HG03108 (cell line): ENCODE results near the gene MSRB3.

Source experiments
- ATAC-seq: cut with Tn5 transposase; IDR thresholded peaks from one replicate; pipeline ENCODE4 v1.9.1; 2021; ENCODE audit warnings: moderate library complexity; ENCODE audit not compliant: unreplicated experiment

MSRB3 gene

DNA sequence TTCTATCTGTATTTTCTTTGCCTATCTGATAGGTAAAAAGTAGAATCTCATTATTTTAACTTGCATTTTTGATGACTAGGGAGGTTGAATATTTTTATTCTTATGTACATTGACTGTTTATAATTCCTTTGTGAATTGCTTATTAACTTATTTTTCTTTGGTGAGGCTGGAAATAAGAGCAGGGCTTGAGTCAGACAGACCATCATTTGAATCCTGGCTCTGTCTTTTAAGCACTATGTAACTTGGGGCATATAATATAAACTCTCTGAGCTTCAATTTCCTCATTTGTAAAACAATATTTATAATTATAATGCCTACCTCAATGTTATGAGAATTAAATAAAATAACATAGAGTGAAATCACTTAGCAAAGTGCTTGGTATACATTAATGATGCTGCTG lies 108.9 kb downstream of the MSRB3 start:
- ATAC-seq: no peak

DNA sequence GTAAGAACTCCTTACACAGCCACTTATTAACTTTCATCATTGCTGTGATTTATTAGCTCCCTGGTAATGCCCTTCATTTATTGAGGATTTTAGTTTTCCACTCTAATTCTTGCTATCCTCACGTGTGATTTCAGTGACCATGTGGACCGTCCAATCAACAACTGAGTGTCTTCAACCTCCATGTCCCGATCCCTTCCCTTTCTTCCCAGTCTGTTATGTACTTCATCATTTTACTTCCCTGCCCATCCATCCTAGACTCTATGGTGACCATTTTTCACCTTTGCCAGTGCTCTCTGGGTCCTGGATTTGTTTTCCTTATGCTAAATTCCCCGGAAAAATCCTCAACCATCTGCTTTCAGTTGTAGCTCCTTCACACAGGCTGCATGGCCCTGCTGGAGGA lies 111.0 kb downstream of the MSRB3 start:
- ATAC-seq: no peak

DNA sequence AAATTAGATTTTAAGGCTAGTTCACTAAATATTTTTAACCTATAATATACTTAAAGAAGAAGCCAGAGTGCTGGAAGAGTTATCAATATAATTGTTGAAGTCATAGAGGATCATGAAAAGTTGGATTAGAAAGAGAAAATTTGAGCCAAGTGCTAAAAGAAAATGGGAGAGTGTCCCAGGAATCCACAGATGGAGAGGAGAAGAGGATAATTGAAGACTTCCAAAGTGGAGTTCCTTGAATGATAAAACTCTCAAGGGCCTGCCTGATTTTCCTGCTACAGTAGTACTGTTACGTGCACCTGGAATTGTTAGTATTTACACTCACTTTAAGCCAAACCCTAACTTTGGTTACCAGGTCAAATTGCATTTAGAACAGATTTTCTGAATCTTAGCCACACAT lies 113.2 kb downstream of the MSRB3 start:
- no peak for ATAC-seq

DNA sequence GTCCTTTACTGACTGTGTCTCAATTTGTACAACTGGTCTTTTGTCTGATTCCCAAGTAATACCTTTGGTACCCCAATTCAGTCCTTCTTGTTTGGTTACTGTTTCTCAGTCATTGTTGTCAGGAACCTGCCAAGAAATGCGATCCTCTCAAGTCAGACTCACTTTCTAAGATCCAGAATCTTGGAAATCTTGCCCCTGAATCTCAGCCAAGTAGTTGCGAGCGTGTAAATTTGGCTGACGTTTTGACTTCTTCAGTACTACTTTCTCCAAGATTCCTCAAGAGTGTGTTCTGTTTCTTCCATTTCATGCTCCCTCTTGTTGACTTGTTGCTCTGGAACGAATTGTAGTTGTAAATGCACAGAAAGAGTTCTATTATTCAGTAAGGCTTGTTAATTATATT lies 114.0 kb downstream of the MSRB3 start:
- ATAC-seq: no peak

DNA sequence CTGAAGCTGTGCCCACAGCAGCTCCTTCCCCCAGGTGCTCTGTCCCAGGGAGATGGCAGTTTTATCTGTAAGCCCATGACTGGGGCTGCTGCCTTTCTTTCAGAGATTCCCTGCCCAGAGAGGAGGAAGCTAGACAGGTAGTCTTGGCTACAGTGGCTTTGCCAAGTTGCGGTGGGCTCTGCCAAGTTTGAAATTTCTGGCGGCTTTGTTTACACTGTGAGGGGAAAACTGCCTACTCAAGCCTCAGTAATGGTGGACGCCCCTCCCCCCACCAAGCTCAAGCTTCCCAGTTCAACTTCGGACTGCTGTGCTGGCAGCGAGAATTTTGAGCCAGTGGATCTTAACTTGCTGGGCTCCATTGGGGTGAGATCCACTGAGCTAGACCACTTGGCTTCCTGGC lies 124.7 kb downstream of the MSRB3 start:
- ATAC-seq: no peak

DNA sequence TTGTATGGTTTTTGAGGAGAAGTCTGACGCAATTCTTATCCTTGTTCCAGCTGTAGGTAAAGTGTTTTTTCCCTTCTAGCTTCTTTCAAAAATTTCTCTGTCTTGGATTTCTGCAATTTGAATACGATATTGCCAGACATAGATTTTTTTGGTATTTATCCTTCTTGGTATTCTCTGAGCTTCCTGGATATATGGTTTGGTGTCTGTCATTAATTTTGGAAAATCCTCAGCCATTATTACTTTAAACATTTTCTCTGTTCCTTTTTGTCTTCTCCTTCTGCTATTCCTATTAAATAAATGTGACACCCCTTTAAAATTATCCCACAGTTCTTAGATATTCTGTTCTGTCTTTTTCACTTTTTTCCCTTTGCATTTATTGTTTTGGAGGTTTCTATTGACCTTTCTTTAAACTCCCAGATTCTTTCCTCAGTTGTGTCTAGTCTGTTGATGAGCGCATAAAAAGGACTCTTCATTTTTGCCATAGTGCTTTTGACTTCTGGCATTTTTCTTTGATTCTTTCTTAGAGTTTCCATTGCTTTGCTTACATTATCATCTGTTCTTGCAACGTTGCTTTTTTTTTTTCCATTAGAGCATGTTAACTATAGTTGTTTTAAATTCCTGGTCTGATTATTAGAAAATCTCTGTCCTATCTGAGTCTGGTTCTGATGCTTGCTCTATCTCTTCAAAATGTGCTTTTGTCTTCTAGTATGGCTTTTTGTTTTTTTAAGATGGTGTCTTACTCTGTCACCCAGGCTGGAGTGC lies 129.1 kb downstream of the MSRB3 start:
- no peak for ATAC-seq

DNA sequence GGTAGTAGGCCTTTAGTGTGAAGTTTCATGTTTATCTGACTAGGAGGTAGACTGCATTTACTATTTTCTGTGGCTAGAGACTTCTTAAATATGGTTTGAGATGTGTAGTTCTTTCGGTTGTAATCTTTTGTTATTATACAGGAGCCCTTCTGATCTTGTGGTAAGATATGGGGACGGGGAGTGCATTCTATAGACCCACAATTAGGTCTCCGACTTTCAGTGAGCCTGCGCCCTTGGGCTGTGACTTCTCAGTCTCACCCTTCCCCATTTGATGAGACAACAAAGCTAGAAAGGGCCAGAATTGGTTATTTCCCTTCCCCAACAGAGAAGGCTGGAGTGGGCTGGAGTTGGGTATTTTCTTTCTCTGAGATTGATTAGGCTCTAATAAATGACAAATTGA lies 130.0 kb downstream of the MSRB3 start:
- ATAC-seq: no peak

DNA sequence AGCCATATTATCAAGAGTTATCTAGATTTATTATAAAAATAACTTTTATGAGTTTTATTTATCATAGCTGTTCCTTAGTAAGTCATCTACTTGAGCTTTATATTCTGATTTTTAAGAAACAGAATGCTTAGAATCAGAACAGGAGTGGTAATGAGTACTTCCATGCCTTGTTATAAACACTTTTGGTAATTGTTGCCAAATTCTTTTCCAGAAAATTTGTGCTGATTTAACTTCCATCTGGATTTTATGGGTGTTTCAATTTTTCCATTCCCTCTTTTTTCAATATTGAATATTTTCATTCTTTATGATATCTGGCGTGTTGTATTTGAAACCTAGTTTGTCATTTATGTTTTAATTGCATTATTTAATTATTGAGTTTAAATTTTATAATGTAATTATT lies 131.2 kb downstream of the MSRB3 start:
- ATAC-seq: no peak

DNA sequence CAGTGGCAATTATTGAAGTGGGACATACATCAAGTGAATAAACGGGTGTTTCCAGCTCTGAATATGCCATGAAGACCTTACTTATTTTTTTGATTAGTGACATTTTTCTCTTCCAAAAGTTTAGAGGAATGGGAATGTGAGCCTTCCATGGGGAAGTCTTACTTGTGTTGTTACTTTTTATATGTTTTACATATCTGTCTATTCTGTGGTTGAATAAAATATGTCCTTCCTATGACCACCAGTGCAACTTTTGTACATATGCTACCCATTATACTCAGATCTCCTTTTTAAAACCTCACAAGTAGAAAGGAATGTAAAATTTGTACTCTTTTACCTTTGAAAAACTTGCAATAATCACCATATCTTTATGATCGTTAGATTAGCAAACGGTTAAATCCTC lies 132.7 kb downstream of the MSRB3 start:
- ATAC-seq: no peak

DNA sequence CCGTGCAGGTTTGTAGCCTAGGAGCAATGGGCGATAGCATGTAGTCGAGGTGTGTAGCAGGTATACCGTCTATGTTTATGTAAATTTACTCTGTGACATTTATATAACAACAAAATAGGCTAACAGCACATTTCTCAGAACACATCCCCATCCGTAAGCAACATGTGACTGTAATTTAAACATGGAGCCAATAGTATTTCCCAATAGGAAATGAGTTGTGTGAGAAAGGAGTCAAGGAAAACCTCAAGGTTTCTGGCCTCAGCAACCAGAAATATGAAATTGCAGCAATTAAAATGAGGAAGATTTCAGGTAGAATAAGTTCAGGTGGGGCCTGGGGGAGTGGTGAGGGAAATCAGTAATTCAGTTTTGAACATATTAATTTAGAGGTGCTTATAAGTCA lies 136.0 kb downstream of the MSRB3 start:
- no peak for ATAC-seq

DNA sequence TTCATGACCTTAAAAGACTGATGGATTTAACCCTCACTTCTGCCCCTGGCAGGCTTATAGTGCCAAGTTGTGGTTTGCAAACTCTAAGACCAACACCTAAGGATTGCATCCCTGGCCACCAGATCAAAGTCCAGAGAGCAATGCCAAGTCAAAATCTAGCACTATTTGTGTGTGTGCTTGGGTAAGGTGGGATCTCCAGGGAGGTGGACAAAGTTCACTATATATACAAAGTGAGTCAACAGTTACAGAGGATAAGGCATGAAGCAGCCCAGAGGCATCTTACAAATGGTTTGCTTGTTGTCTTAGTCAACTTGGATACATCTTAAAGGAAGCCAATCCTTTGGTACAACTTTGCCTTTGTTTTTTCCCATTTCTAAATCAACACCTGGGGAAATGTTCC lies 137.3 kb downstream of the MSRB3 start:
- ATAC-seq: no peak

DNA sequence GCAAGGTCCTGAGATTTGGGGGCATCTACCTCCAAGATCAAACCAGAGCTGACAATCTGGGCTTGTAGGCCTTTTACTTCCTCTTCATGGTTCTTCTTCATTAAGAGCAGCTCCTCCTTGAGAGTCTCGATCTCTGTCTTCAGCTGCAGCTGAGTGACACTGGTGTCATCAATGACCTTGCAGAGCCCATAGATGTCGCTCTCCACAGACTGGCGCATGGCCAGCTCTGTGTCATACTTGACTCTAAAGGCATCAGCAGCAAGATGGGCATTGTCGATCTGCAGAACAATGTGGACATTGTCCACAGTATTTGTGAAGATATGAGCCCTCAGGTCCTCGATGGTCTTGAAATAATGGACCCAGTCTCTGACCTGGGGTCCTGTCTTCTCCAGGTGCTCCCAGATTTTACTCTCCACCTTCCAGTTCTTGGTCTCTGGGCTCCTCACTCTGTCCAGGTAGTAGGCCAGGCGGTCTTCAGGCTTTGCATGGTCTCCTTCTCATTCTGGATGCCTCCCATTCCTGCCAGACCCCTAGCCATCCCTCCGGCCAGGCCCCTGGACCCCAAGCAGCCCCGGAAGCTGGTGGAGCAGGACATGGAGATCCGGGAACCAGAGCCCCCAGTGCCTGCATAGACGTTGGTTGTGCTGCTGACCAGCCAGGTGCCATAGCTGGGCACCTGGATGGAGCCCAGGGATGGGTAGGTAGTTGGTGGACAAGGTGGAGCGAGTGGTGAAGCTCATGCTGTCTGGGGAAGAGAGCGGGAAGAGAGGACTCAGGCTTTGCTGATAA lies 141.0 kb downstream of the MSRB3 start:
- ATAC-seq: no peak

DNA sequence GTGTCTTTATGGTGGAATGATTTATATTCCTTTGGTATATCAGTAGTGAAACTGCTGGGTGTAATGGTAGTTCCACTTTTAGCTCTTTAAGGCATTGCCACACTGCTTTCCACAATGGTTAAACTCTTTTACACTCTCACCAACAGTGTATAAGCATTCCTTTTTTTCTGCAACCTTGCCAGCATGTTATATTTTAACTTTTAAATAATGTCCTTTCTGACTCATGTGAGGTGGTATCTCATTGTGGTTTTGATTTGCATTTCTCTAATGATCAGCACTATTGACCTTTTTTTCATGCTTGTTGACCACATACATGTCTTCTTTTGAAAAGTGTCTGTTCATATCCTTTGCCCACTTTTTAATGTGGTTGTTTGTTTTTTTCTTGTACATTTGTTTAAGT lies 142.5 kb downstream of the MSRB3 start:
- no peak for ATAC-seq

DNA sequence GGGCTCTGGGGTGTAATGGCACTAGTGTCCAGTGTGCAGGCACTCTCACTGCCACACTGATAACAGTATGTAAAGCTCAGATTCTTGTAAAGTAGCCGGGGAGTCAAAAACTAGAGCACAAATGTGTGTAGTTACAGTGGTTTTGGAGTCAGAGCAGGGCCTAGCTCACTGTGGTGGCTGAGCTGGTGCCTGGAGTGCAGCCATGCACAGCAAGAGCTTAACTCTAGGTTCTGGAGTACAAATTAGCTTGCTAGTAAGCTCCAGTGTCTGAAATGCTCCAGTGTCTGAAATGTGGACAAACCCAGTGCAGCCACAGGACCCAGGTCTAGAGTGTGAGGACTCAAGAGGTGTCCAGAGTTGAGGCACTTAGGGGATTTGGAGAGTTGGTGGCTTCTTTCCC lies 149.2 kb downstream of the MSRB3 start:
- ATAC-seq: no peak

DNA sequence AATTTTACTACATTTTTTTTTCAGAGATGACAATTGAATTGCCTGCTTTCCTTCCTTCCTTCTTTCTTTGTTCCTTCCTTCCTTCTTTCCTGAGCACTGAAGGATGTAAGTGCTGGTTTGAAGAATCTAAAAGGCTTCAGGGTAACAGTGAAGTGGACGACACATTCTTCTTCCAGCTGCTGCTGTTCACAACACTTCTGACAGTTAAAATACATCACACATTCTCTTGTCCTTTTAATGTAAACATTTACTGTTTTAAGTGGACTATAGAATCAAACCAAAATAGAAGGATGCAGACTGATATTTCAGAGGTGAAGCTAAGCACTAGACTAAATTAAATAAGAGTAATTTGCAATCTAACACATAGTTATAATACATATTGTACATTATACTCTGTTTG lies 151.5 kb downstream of the MSRB3 start:
- ATAC-seq: no peak

DNA sequence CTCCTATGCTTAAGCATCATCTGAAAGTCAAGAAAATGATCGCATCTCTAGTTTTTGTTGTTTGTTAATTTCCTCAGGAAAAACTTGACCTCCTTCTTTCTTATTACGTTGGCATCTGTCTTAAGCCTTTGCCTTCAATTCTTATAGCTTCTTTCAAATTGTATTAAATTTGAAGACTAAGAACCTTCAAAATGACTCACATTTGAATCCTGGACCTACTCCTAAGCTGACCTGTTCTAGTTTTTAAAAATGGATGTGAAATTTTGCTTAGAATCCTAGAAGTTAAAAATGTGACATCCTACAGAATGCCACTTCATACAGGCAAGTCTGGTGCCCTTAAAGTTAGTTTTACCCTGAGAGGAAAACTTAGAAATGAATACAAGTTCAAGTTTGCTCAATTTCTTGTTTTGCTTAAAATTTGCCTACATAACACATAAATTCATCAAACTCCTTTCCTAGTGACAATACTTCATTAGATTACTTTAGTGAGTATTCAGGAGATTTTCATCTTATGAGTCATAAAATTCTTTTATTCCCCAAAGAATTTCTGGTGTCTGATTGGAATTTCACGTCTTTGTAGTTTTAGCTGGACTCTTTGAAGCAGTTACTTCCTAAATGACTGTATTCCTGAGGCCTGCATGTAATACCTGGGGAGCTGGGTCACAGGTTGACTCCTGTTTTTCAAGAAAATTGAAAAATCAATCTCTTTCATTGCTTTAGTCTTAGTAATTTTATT lies 152.3 kb downstream of the MSRB3 start:
- ATAC-seq: no peak

DNA sequence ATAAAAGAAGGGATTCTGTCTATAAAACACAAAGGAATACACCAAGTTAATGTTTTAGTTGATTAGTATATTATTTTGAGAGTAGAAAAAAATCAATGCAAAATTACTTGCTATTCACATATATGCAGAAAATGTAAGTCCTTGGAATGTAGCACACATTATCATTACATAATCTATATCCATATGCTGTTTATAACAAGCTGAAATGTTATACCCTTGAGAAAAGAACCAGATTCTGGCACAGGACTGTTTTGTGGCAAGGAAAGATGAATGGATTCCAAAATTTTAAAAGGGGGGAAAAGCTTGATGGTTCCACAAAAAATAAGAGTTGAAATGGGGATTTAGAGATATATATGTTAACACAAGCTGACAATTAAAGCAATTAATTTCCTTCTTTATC lies 153.6 kb downstream of the MSRB3 start:
- ATAC-seq: no peak

DNA sequence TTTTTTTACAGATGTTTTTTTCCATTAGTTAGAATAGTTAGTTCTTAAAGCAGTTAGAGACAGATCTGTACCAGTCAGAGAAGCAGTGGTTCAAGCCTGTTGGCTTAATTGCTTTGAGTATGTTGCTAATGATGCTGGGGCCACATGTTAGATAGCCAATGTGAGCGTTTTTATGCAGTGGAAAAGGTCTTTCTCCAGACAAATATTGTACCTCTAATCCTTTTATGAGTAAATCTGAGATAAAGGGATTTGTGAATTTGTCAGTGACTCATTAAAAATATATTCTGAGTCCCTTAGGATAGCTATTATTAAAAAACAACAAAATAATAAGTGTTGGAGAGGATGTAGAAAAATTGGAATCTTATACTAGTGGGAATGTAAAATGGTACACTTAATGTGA lies 154.2 kb downstream of the MSRB3 start:
- no peak for ATAC-seq

DNA sequence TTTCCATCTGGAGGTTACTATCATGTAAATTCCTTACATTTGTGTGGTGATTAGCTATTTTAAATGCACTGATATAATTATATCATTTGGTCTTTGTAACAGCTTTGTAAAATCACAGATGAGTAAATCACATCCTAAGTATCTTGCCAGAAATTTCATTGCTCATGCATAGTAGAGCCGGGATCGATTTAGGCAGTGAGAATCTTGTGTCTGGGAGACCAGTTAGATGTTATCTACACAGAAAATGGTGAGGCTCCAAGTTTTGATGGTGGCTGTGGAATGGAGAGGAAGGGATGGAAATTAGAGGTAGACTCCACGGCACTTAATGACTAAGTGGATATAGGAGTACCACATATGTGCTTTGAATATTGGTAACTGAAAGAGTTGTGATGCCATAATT lies 156.3 kb downstream of the MSRB3 start:
- no peak for ATAC-seq

DNA sequence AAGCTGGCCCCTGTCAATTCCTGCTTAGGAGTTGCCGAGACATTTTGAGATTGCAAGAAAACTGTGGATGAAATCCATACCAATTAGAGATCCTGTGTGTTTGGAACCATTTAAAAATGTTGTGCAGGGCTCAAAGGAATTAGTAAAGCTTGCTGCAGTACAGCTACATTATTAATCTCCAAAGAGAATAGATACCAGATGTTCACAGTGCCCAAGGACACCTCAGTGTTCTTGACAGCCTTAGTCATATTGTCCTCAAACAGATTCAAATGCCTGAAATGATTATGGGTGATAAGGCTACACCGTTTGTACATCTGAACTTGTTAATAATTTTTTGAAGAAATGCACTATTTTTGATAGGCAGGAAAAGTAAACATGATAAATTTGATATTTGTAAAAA lies 164.6 kb downstream of the MSRB3 start:
- ATAC-seq: no peak

DNA sequence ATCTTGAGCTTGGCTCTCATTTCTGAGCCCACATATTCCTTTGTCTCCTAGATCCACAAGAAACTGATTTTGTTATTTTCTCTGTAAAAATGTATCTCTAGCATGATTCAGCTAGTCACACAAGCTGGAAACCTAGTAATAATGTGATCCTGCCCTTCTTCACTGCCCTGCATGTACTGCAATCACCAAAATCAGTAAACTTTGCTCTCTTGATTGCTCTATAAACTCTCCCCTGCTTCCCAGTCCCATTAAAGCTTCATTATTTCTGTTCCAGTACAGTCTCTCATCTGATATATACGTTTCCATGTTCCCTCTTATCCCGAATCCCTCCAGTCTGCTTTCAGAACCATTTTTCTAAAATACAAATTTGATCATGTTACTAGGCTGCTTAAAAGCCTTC lies 166.5 kb downstream of the MSRB3 start:
- ATAC-seq: no peak

DNA sequence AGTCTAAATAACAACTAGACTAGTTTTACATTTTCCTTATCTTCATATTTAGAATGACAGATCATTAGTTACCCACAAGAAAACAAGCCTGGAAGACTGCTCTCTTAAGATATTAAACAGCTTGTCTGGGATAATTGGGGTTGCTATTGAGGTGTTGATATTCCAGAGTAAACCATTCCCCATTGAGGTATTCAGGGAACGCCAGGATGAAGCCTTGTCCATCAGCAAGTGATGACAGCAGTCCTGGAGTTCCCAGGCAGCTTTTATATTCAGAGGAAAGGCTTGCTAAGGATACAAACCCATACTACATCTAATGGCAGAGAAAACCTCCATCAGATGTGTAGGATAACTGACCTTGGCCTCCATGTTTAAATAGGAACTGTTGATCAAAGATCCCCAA lies 168.4 kb downstream of the MSRB3 start:
- ATAC-seq: no peak
